Measurements from ENCODE around the gene TFDP2.
"Not testable (repeated sequence)": the region's sequence is repeated elsewhere in the genome, so short reads cannot be mapped to it uniquely, and the experiment has no call there.

TFDP2 gene

GRCh38 chr3:142124243-142124642 is 25.1 kb downstream of the TFDP2 start:
- no peak for DNase-seq

GRCh38 chr3:142120707-142121106 is 28.6 kb downstream of the TFDP2 start:
- DNase-seq = no peak

DNA sequence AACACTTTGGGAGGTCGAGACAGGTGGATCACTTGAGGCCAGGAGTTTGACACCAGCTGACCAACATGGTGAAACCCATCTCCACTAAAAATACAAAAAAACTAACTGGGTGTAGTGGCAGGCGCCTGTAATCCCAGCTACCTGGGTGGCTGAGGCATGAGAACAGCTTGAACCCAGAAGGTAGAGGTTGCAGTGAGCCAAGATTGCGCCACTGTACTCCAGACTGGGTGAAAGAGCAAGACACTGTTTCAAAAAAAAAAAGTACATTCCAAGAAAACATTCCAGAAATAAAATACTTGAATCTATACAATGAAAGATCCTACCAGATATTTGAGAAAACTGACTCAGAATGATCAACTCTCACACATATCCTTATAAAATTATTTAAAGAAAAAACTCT is 30.4 kb downstream of the TFDP2 start:
- DNase-seq = no peak

- DNase-seq = no peak
Observed at GRCh38 chr3:142117056-142117851, 32.1 kb downstream of the TFDP2 start.

DNA sequence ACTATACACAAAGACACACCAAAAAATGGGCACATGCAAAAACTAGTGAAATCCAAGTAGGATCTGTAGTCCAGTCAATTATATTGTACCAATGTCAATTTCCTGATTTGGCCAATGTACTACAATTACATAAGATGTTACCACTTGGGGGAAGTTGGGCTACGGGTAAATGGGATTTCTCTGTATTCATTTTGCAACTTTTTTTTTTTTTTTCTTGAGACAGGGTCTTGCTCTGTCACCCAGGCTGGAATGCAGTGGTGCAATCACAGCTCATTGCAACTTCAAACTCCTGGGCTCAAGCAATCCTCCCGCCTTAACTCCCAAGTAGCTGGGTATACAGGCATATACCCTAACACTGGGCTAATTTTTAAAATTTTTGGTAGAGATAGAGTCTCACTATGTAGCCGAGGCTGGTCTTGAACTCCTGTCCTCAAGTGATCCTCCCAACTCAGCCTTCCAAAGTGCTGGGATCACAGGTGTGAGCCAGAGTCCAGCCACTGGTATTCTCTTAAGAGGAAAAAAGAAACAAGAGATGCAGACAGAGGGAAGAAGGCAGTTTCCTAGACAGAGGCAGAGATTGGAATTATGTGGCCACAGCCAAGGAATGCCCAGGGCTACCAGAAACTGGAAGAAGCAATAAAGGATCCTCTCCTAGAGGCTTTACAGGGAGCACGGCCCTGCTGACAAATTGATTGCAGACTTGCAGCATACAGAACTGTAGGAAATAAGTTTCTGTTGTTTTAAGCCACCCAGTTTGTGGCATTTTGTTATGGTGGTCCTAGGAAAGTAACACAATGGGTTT is 33.3 kb downstream of the TFDP2 start:
- peak; percentile 34 for DNase-seq

DNA sequence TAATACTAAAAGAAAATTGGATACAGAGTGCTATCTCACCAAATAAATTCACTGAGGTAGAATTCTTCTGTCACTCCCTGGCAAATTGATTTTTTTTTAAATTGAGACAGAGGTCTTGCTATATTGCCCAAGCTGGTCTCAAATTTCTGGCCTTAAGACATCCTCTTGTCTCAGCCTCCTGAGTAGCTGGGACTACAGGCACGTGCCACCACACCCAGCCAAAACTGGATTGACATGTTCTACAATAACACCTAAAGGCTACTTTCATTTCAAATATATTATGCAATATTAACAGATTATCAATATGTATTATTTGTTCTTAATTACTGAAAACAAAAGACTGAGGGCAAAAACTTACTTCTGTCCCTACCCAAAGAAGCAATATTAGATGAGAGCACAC is 36.7 kb downstream of the TFDP2 start:
- DNase-seq = no peak

- DNase-seq = no peak
Observed at GRCh38 chr3:142106548-142106947, 42.8 kb downstream of the TFDP2 start.

DNA sequence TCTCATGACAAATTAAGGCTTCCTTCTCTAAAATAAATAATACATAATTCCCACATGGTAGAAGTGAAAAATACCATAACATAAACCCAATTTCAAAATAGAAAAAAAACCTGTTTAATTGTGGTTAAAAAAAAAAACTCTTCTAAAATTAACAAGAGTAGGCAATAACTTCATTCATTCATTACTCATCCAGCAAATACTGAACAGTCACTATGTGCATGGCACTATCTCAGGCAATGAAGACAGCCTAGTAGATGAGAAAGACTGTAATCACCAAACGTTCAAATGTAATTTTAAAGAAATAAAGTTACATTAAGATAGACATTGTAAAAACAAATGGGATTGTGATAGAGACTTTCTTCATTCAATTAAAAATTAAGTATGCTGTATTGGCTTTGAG is 43.4 kb downstream of the TFDP2 start:
- DNase-seq = no peak

DNA sequence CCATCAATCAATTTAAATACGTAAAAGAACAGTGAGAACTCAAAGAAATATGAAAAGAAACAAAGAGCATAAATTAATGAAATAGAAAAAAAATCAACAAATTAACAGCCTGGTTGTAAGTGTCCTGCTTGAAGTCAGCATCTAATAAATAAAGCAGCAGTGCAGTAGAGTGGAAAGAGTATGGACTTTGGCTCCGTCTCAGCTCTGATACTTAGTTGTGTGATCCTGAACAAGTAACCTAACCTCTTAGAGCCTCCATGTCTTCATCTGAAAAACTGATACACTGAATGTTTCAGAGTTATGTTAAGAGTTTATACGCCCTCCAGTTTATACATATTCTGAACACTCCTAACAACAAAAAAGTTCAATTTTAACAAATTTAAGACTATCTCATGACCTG is 44.6 kb downstream of the TFDP2 start:
- no peak for DNase-seq

DNA sequence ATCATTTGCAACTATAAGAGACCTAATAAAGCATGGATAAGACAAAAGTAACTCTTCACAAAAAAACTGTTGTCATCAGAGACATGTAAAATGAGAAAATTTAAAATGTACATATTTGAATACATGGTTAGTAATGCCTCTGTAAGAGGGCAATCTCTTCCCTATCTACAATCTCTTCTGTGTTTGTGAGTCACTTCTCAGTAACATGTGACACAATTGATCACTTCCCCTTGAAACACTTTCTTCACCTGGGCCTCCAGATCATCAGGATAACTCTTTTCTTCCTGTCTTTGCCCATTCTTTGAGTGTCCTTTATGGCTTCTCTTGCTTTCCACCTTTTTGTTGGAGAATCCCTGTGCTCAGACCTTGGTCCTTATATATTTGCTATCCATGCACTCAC is 50.4 kb downstream of the TFDP2 start:
- DNase-seq = peak; percentile 6

GRCh38 chr3:142097099-142097843 is 52.1 kb downstream of the TFDP2 start:
- peak; percentile 2 for DNase-seq

GRCh38 chr3:142095841-142096240 is 53.5 kb downstream of the TFDP2 start:
- no peak for DNase-seq

DNA sequence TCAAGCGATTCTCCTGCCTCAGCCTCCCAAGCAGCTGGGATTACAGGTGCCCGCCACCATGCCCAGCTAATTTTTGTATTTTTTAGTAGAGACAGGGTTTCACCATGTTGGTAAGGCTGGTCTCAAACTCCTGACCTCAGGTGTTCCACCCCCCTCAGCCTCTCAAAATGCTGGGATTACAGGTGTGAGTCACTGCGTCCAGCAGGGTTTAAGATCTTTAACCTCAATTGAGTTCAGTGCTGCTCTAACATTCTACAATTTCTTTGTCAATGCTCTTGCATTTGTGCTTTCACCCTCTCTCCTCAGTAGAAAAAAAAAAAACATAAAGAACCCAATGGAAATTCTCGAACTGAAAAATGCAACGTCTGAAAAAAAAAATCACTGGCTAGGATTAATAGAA is 60.4 kb downstream of the TFDP2 start:
- DNase-seq = not testable (repeated sequence)

- DNase-seq = no peak
Observed at GRCh38 chr3:142088522-142088921, 60.8 kb downstream of the TFDP2 start.

GRCh38 chr3:142087676-142088075 is 61.7 kb downstream of the TFDP2 start:
- no peak for DNase-seq

GRCh38 chr3:142086581-142087090 is 62.7 kb downstream of the TFDP2 start:
- no peak for DNase-seq

GRCh38 chr3:142081178-142081577 is 68.2 kb downstream of the TFDP2 start:
- DNase-seq = no peak

DNA sequence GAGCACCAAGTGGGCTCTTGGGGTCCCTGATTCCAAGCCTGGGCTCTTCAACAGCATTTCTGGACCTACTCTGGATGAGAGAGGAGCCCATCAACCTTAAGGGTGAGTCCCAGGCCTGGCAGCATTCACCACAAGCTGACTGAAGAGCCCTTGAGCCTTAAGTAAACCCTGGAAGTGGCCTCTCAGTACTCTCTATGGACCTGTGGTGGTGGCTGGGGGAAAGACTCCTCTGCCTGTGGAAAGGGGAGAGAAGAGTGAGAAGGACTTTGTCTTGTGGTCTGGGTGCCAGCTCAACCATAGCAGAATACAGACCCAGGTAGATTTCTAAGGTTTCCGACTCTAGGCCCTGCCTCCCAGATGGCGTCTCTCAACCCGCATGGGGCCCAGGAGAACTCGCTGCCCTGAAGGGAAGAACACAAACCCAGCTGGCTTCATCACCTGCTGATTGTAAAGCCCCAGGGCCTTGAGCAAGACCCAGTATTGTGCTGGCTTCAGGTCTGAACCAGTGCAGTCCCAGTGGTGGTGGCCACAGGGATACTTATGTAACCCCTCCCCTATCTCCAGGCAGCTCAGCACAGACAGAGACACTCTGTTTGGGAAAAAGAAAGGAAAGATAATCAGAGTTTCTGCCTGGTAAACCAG is 71.4 kb downstream of the TFDP2 start:
- no peak for DNase-seq

- DNase-seq = no peak
Observed at GRCh38 chr3:142077155-142077858, 72.0 kb downstream of the TFDP2 start.

DNA sequence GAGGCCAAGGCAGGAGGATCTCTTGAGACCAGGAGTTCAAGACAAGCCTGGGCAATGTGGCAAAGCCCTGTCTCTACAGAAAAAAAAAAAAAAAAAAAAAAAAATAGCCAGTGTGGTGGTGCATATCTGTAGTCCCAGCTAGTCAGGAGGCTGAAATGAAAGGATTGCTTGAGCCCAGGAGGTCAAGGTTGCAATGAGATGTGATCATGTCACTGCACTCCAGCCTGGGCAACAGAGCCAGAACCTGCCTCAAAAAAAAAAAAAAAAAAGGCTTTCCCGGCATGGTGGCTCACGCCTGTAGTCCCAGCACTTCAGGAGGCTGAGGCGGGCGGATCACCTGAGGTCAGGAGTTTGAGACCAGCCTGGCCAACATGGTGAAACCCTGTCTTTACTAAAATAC is 73.7 kb downstream of the TFDP2 start:
- not testable (repeated sequence) for DNase-seq

GRCh38 chr3:142072816-142073215 is 76.5 kb downstream of the TFDP2 start:
- no peak for DNase-seq

GRCh38 chr3:142065932-142066331 is 83.4 kb downstream of the TFDP2 start:
- DNase-seq = no peak

Data from suppressor macrophage treated with lipopolysaccharide for 4 hours (primary cell).